Adrenal gland (tissue), 5 donors: ENCODE data around the gene WDR89.

Source experiments
- CTCF ChIP-seq, 6 experiments: fragments of 450-650 bp in 4 of 6; fragments of 200-600 bp in 2 of 6; sonication (generic) in 1 of 6; IDR thresholded peaks; 1 replicate in 5 of 6; 2 replicates in 1 of 6; pipeline versions ENCODE4 v1.5.1 to v1.8.0; 2016 to 2021; ENCODE audit warnings: antibody characterized with exemption in 6 of 6, mild to moderate bottlenecking in 2 of 6, moderate library complexity in 1 of 6
- POLR2A ChIP-seq, 2 donors: fragments of 450-650 bp; IDR thresholded peaks; one replicate each; pipeline ENCODE4 v1.6.1; 2017; ENCODE audit warnings: antibody characterized with exemption in 2 of 2, mild to moderate bottlenecking in 2 of 2, moderate library complexity in 1 of 2
- donor health status: DM: no; HTN: no; CAD: no.

- peak in 3 of 6 experiments; percentile 10 to 29 (median 27) for TF ChIP-seq CTCF (IDR thresholded peaks at IDR 0.05)
- no peak for TF ChIP-seq POLR2A (IDR thresholded peaks at IDR 0.05)
These were observed 7.9 kb downstream of the WDR89 start for GRCh38 chr14:63633801-63634200.
